Peyer's patch (tissue), 4 donors: ENCODE results near the gene SLC25A21.

Experiments
- CTCF ChIP-seq, 6 experiments: fragments of 450-650 bp in 4 of 6; fragments of 200-600 bp in 2 of 6; sonication (generic) in 1 of 6; IDR thresholded peaks; one replicate each; pipeline ENCODE4 v1.5.1; 2017 to 2019; ENCODE audit warnings: antibody characterized with exemption in 6 of 6, mild to moderate bottlenecking in 3 of 6, moderate library complexity in 1 of 6
- POLR2A ChIP-seq, 2 donors: fragments of 450-650 bp; IDR thresholded peaks; one replicate each; pipeline ENCODE4 v1.5.1; 2017; ENCODE audit warnings: antibody characterized with exemption in 2 of 2, mild to moderate bottlenecking in 2 of 2, moderate library complexity in 2 of 2

- TF ChIP-seq POLR2A (IDR thresholded peaks at IDR 0.05) = no peak
- TF ChIP-seq CTCF (IDR thresholded peaks at IDR 0.05) = no peak
Observed at GRCh38 chr14:36718216-36718615, 454.2 kb downstream of the SLC25A21 start.
